Stimulated activated CD4-positive, alpha-beta T cell treated with anti-CD3 and anti-CD28 coated beads, Interleukin-15, amount 100 ng/mL, for 48 hours (primary cell): ENCODE data around the gene NRIP3.

Experiments
- DNase-seq, 2 donors: peaks; one replicate each; pipeline ENCODE4 v3.0.0-alpha.2; 2020; ENCODE audit warnings: low read depth in 2 of 2

The NRIP3 gene

DNA sequence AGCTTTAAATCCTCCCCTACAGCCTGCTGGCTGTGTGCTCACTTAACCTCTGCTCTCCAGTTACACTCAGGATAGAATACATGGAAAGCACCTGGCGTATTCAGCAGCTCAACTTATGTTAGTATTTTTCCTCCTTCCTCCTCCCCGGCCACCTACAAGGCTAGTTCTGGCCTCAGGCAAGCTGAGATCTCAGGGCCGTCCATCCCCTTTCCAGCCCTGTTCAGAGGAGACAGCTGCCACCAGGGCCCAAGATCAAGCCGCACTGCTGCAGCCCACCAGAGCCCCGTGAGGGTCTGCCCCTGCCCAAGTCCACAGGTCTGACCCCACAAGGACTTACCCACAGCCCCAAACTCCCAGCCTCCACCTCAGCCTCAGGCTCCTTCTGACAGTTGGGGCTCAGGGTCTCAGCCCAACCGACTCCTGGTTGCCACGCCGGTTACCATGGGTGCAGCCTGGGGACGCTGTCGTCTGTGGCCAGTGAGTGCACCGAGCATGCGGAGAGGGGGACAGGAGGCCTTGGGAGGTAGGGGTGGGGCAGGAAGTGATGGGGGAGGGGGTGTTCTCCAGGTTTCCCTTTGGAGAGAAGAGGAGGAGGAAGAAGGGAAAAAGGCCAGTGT is 71.1 kb downstream of the NRIP3 start, which contains the start of gene C11orf16:
Gene C11orf16, minus strand, starts transcription at position 384 of the 617 bp plus-strand sequence. CDS start 639 bp downstream, outside the sequence.
- no peak for DNase-seq
